Osteocyte (in vitro differentiated cells): Measurements from ENCODE around the gene INSM2. TPM values are rescaled to one million over a fixed set of nuclear protein-coding genes. Genes with fewer than 3 reads are reported as not detected.

Experiments used
- DNase-seq: peaks from one replicate; pipeline ENCODE4 v3.0.0; 2021; ENCODE audit warnings: mixed read lengths; ENCODE audit not compliant: unreplicated experiment; ENCODE audit errors: extremely low spot score
- H3K27ac Mint-ChIP-seq: one replicate; pipeline ENCODE4 v1.8.0; 2021; ENCODE audit warnings: mild to moderate bottlenecking, mixed read lengths; ENCODE audit not compliant: unreplicated experiment
- H3K27me3 Mint-ChIP-seq: one replicate; pipeline ENCODE4 v1.8.0; 2021; ENCODE audit warnings: mixed read lengths; ENCODE audit not compliant: unreplicated experiment
- H3K36me3 Mint-ChIP-seq: one replicate; pipeline ENCODE4 v1.8.0; 2021; ENCODE audit warnings: mixed read lengths; ENCODE audit not compliant: unreplicated experiment
- H3K4me1 Mint-ChIP-seq: one replicate; pipeline ENCODE4 v1.8.0; 2021; ENCODE audit warnings: mixed read lengths; ENCODE audit not compliant: unreplicated experiment
- H3K4me3 Mint-ChIP-seq: one replicate; pipeline ENCODE4 v1.8.0; 2021; ENCODE audit warnings: mild to moderate bottlenecking, moderate library complexity, mixed read lengths; ENCODE audit not compliant: unreplicated experiment
- H3K9me3 Mint-ChIP-seq: one replicate; pipeline ENCODE4 v1.8.0; 2021; ENCODE audit warnings: mixed read lengths; ENCODE audit not compliant: unreplicated experiment
- total RNA-seq: library from RNA; stranded (reverse); gene quantifications from 2 replicates; pipeline ENCODE4 v1.2.1, GENCODE V29; 2021
- TF ChIP-seq, protein P1 (sequence below): fragments of 200-600 bp; sonication (generic); IDR thresholded peaks from 2 replicates; pipeline ENCODE4 v1.5.0; 2021; ENCODE audit warnings: antibody characterized with exemption, mild to moderate bottlenecking, moderate library complexity

INSM2 gene
- total RNA-seq, 1 donor from 2014 or later, result not detected

DNA sequence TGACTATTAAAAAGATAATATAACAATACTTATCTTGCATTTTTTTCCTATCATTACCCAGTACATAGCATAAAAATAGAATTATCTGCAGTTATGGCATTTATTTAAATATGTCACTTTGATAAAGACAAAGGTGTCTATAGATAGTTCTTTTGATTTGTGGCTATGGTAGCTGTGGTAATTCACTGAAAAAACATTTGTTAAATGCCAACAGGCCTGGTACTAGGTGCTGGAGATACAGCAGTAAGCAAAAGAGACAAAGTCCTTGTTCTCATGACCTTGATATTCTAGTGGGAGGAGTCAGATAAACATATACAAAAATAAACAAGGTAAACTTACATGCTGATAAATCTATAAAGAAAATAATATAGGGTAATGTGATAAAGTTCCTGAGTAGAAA, 44.7 kb downstream of the INSM2 start:
- Mint-ChIP-seq H3K36me3 (peaks cover 12% of the 10 kb centered on the region), H3K27me3 (no peaks in the 10 kb centered on the region), H3K9me3 (peaks cover 5% of the 10 kb centered on the region), H3K4me3 (no peak overlapping the region), H3K4me1 (no peaks in the 10 kb centered on the region), H3K27ac (no peak overlapping the region)
- TF ChIP-seq, protein P1, sequence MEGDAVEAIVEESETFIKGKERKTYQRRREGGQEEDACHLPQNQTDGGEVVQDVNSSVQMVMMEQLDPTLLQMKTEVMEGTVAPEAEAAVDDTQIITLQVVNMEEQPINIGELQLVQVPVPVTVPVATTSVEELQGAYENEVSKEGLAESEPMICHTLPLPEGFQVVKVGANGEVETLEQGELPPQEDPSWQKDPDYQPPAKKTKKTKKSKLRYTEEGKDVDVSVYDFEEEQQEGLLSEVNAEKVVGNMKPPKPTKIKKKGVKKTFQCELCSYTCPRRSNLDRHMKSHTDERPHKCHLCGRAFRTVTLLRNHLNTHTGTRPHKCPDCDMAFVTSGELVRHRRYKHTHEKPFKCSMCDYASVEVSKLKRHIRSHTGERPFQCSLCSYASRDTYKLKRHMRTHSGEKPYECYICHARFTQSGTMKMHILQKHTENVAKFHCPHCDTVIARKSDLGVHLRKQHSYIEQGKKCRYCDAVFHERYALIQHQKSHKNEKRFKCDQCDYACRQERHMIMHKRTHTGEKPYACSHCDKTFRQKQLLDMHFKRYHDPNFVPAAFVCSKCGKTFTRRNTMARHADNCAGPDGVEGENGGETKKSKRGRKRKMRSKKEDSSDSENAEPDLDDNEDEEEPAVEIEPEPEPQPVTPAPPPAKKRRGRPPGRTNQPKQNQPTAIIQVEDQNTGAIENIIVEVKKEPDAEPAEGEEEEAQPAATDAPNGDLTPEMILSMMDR, result no peak
- DNase-seq, result no peak

Other genes starting within 250 kb of the INSM2 start
- gene PSMA6, start 241.8 kb upstream of the INSM2 start, total RNA-seq, result 137 and 146 TPM in 2 replicates
- 57.2 and 58.9 TPM in 2 replicates for gene NFKBIA, start 129.4 kb upstream of the INSM2 start, total RNA-seq